GM23338 (cell line): ENCODE measurements around the gene POLE. TPM values are rescaled to one million over a fixed set of nuclear protein-coding genes. Genes with fewer than 3 reads are reported as not detected.

Experiments used
- CREB1 ChIP-seq: fragments of 250-450 bp; sonication (Bioruptor Pico); IDR thresholded peaks from 2 replicates; pipeline ENCODE4 v1.5.0; 2020; ENCODE audit warnings: low read depth, mild to moderate bottlenecking, moderate library complexity
- ZNF114 ChIP-seq: fragments of 250-450 bp; sonication (Bioruptor Pico); IDR thresholded peaks from 2 replicates; pipeline ENCODE4 v1.5.0; 2020; ENCODE audit warnings: mild to moderate bottlenecking, moderate library complexity
- ZNF331 ChIP-seq: fragments of 250-450 bp; sonication (Bioruptor Pico); IDR thresholded peaks from 2 replicates; pipeline ENCODE4 v1.5.0; 2020; ENCODE audit warnings: low read depth, mild to moderate bottlenecking, moderate library complexity
- ZNF462 ChIP-seq: fragments of 250-450 bp; sonication (Bioruptor Pico); IDR thresholded peaks from 2 replicates; pipeline ENCODE4 v1.5.0; 2020; ENCODE audit warnings: mild to moderate bottlenecking, moderate library complexity
- polyA plus RNA-seq: library from polyadenylated mRNA; unstranded; fragments of >200 nt; fragmentation: Nextera tagmentation; extraction: Ambion mirVana; gene quantifications from 2 replicates; pipeline ENCODE4 v1.2.1, GENCODE V29; 2016
- total RNA-seq: library from RNA; depleted of rRNA; stranded (reverse); fragments of >200 nt; shearing (Covaris generic); gene quantifications from 2 replicates; pipeline ENCODE4 v1.2.3, GENCODE V29; 2014
- TF ChIP-seq, protein P1 (sequence below): IDR thresholded peaks from one replicate; pipeline ENCODE4 v1.6.1; 2018; ENCODE audit warnings: antibody characterized with exemption; ENCODE audit not compliant: unreplicated experiment

Gene POLE
- total and polyA plus RNA-seq, 2 experiments from 2014 or later: 33.6 to 125 TPM

DNA sequence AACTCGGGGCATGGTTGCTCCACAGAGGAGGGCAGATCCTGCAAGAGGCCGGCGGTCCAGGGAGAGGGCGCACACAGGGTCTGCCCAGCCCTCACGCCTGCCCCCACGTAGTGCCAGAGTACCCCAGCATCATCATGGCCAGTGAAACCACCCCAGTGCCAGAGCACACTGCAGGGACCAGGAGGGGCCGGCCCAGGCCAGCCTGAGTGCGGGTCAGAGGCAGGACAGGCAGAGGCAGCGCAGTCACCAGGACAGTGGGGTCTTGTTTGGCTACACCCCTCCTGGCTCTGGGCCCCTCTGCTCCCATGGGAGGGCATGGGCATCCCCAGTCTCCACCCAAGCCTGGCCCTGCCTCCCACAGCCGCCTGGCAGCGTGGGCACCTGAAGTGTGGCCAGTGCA lies 111.5 kb downstream of the POLE start (continued):
- no peak for TF ChIP-seq ZNF462
- no peak for TF ChIP-seq ZNF331 (CRISPR knock-in tag)
- TF ChIP-seq, protein P1, sequence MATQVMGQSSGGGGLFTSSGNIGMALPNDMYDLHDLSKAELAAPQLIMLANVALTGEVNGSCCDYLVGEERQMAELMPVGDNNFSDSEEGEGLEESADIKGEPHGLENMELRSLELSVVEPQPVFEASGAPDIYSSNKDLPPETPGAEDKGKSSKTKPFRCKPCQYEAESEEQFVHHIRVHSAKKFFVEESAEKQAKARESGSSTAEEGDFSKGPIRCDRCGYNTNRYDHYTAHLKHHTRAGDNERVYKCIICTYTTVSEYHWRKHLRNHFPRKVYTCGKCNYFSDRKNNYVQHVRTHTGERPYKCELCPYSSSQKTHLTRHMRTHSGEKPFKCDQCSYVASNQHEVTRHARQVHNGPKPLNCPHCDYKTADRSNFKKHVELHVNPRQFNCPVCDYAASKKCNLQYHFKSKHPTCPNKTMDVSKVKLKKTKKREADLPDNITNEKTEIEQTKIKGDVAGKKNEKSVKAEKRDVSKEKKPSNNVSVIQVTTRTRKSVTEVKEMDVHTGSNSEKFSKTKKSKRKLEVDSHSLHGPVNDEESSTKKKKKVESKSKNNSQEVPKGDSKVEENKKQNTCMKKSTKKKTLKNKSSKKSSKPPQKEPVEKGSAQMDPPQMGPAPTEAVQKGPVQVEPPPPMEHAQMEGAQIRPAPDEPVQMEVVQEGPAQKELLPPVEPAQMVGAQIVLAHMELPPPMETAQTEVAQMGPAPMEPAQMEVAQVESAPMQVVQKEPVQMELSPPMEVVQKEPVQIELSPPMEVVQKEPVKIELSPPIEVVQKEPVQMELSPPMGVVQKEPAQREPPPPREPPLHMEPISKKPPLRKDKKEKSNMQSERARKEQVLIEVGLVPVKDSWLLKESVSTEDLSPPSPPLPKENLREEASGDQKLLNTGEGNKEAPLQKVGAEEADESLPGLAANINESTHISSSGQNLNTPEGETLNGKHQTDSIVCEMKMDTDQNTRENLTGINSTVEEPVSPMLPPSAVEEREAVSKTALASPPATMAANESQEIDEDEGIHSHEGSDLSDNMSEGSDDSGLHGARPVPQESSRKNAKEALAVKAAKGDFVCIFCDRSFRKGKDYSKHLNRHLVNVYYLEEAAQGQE: no peak
- TF ChIP-seq ZNF114 (CRISPR knock-in tag): no peak
- TF ChIP-seq CREB1 (CRISPR knock-in tag): no peak
